IPS-18a (cell line): ENCODE data around the gene PGAM2.

Experiments
- H3K27ac ChIP-seq: one replicate; pipeline ENCODE4 v1.5.1; 2013; ENCODE audit warnings: low read length
- H3K27me3 ChIP-seq: one replicate; pipeline ENCODE4 v1.6.1; 2013; ENCODE audit warnings: mild to moderate bottlenecking, low read length; ENCODE audit not compliant: control insufficient read depth, insufficient read depth
- H3K36me3 ChIP-seq: one replicate; pipeline ENCODE4 v1.6.1; 2013; ENCODE audit warnings: low read depth, low read length; ENCODE audit not compliant: control insufficient read depth
- H3K4me1 ChIP-seq: one replicate; pipeline ENCODE4 v1.6.1; 2013; ENCODE audit warnings: low read depth, low read length; ENCODE audit not compliant: control insufficient read depth
- H3K4me3 ChIP-seq: one replicate; pipeline ENCODE4 v1.5.1; 2013; ENCODE audit warnings: low read length
- H3K9ac ChIP-seq: one replicate; pipeline ENCODE4 v1.6.1; 2013; ENCODE audit warnings: mild to moderate bottlenecking, low read length, moderate library complexity
- H3K9me3 ChIP-seq: one replicate; pipeline ENCODE4 v1.6.1; 2013; ENCODE audit warnings: low read depth, low read length; ENCODE audit not compliant: control insufficient read depth

The PGAM2 gene

GRCh38 chr7:44066494-44067063 is 1.2 kb upstream of the PGAM2 start:
- H3K4me3 ChIP-seq, result no peak overlapping the region
- H3K9ac ChIP-seq, result no peak overlapping the region
- no peak overlapping the region for H3K27ac ChIP-seq
- peaks cover 20% of the 10 kb centered on the region for H3K27me3 ChIP-seq
- no peaks in the 10 kb centered on the region for H3K9me3 ChIP-seq
- H3K4me1 ChIP-seq, result peaks cover 26% of the 10 kb centered on the region
- H3K36me3 ChIP-seq, result no peaks in the 10 kb centered on the region

- Histone ChIP-seq H3K36me3 (no peaks in the 10 kb centered on the region), H3K27me3 (peaks cover 20% of the 10 kb centered on the region), H3K9ac (no peak overlapping the region), H3K4me3 (no peak overlapping the region), H3K27ac (no peak overlapping the region), H3K9me3 (no peaks in the 10 kb centered on the region), H3K4me1 (peaks cover 26% of the 10 kb centered on the region)
Observed at GRCh38 chr7:44066111-44066460, 719 bp upstream of the PGAM2 start.

- Histone ChIP-seq H3K4me1 (peaks cover 26% of the 10 kb centered on the region), H3K36me3 (peaks cover 4% of the 10 kb centered on the region), H3K4me3 (no peak overlapping the region), H3K27me3 (peaks cover 20% of the 10 kb centered on the region), H3K9ac (no peak overlapping the region), H3K27ac (no peak overlapping the region), H3K9me3 (no peaks in the 10 kb centered on the region)
Observed at GRCh38 chr7:44064791-44065430, 456 bp downstream of the PGAM2 start.

- Histone ChIP-seq H3K4me1 (peaks cover 26% of the 10 kb centered on the region), H3K27me3 (peaks cover 20% of the 10 kb centered on the region), H3K27ac (no peak overlapping the region), H3K4me3 (peak overlapping the region; percentile 38), H3K36me3 (peaks cover 11% of the 10 kb centered on the region), H3K9ac (no peak overlapping the region), H3K9me3 (no peaks in the 10 kb centered on the region)
Observed at GRCh38 chr7:44063894-44064651, 1.3 kb downstream of the PGAM2 start.

GRCh38 chr7:44063547-44063893 is 1.8 kb downstream of the PGAM2 start:
- no peaks in the 10 kb centered on the region for H3K9me3 ChIP-seq
- peak overlapping the region; percentile 38 for H3K4me3 ChIP-seq
- peaks cover 17% of the 10 kb centered on the region for H3K36me3 ChIP-seq
- H3K27me3 ChIP-seq, result peaks cover 17% of the 10 kb centered on the region
- peaks cover 26% of the 10 kb centered on the region for H3K4me1 ChIP-seq
- no peak overlapping the region for H3K27ac ChIP-seq
- H3K9ac ChIP-seq, result no peak overlapping the region

GRCh38 chr7:44062903-44063295 is 2.5 kb downstream of the PGAM2 start:
- H3K9me3 ChIP-seq, result no peaks in the 10 kb centered on the region
- no peak overlapping the region for H3K4me3 ChIP-seq
- no peak overlapping the region for H3K27ac ChIP-seq
- H3K4me1 ChIP-seq, result peaks cover 26% of the 10 kb centered on the region
- H3K9ac ChIP-seq, result no peak overlapping the region
- peaks cover 20% of the 10 kb centered on the region for H3K36me3 ChIP-seq
- H3K27me3 ChIP-seq, result peaks cover 11% of the 10 kb centered on the region

- no peak overlapping the region for H3K9ac ChIP-seq
- H3K4me1 ChIP-seq, result peaks cover 26% of the 10 kb centered on the region
- H3K27ac ChIP-seq, result no peak overlapping the region
- no peaks in the 10 kb centered on the region for H3K9me3 ChIP-seq
- H3K36me3 ChIP-seq, result peaks cover 26% of the 10 kb centered on the region
- peaks cover 5% of the 10 kb centered on the region for H3K27me3 ChIP-seq
- H3K4me3 ChIP-seq, result no peak overlapping the region
Observed at GRCh38 chr7:44062180-44062902, 3.0 kb downstream of the PGAM2 start.

GRCh38 chr7:44061645-44062179 is 3.7 kb downstream of the PGAM2 start:
- Histone ChIP-seq H3K9me3 (no peaks in the 10 kb centered on the region), H3K27ac (no peak overlapping the region), H3K36me3 (peaks cover 32% of the 10 kb centered on the region), H3K27me3 (no peaks in the 10 kb centered on the region), H3K9ac (no peak overlapping the region), H3K4me3 (no peak overlapping the region), H3K4me1 (peaks cover 26% of the 10 kb centered on the region)

GRCh38 chr7:44060948-44061644 is 4.3 kb downstream of the PGAM2 start:
- no peaks in the 10 kb centered on the region for H3K9me3 ChIP-seq
- no peak overlapping the region for H3K4me3 ChIP-seq
- no peak overlapping the region for H3K27ac ChIP-seq
- H3K36me3 ChIP-seq, result peaks cover 33% of the 10 kb centered on the region
- peaks cover 21% of the 10 kb centered on the region for H3K4me1 ChIP-seq
- no peak overlapping the region for H3K9ac ChIP-seq
- H3K27me3 ChIP-seq, result no peaks in the 10 kb centered on the region

- H3K4me3 ChIP-seq, result no peak overlapping the region
- H3K9ac ChIP-seq, result no peak overlapping the region
- H3K27me3 ChIP-seq, result no peaks in the 10 kb centered on the region
- peaks cover 13% of the 10 kb centered on the region for H3K4me1 ChIP-seq
- H3K9me3 ChIP-seq, result no peaks in the 10 kb centered on the region
- peaks cover 33% of the 10 kb centered on the region for H3K36me3 ChIP-seq
- no peak overlapping the region for H3K27ac ChIP-seq
Observed at GRCh38 chr7:44060091-44060947, 5.0 kb downstream of the PGAM2 start.
